ENCODE measurements around the gene LPXN.
A peak's percentile ranks its signal among the peaks of the same experiment; 100 is the strongest.

Gene LPXN

GRCh38 chr11:58524232-58525036 is 51.2 kb downstream of the LPXN start:
- DNase-seq (ENCODE audit: low spot score), result peak; percentile 69

GRCh38 chr11:58513747-58514367 is 61.8 kb downstream of the LPXN start:
- peak; percentile 26 for DNase-seq (ENCODE audit: low spot score)

- no peak for DNase-seq (ENCODE audit: low spot score)
Measured at GRCh38 chr11:58511636-58512035, 64.0 kb downstream of the LPXN start.

GRCh38 chr11:58509748-58510147 is 65.9 kb downstream of the LPXN start:
- DNase-seq (ENCODE audit: low spot score), result no peak

- DNase-seq (ENCODE audit: low spot score), result no peak
Measured at GRCh38 chr11:58508814-58509213, 66.8 kb downstream of the LPXN start.

- DNase-seq (ENCODE audit: low spot score), result no peak
Measured at GRCh38 chr11:58508005-58508404, 67.7 kb downstream of the LPXN start, which contains the start of gene OR5B21. Gene OR5B21 (minus strand): TSS chr11:58508105. CDS start chr11:58508105, 0 bp downstream.

- DNase-seq (ENCODE audit: low spot score), result no peak
Measured at GRCh38 chr11:58507355-58507754, 68.3 kb downstream of the LPXN start.

GRCh38 chr11:58506935-58507334 is 68.7 kb downstream of the LPXN start:
- DNase-seq (ENCODE audit: low spot score), result no peak

- DNase-seq (ENCODE audit: low spot score), result no peak
Measured at GRCh38 chr11:58505849-58506248, 69.8 kb downstream of the LPXN start.

GRCh38 chr11:58504232-58504631 is 71.4 kb downstream of the LPXN start:
- no peak for DNase-seq (ENCODE audit: low spot score)

GRCh38 chr11:58503361-58503856 is 72.2 kb downstream of the LPXN start:
- DNase-seq (ENCODE audit: low spot score), result no peak

- no peak for DNase-seq (ENCODE audit: low spot score)
Measured at GRCh38 chr11:58502004-58502403, 73.7 kb downstream of the LPXN start.

- peak; percentile 10 for DNase-seq (ENCODE audit: low spot score)
Measured at GRCh38 chr11:58498464-58498863, 77.2 kb downstream of the LPXN start.

GRCh38 chr11:58497951-58498350 is 77.7 kb downstream of the LPXN start:
- DNase-seq (ENCODE audit: low spot score), result no peak

GRCh38 chr11:58495906-58496305 is 79.8 kb downstream of the LPXN start:
- no peak for DNase-seq (ENCODE audit: low spot score)

GRCh38 chr11:58494101-58494500 is 81.6 kb downstream of the LPXN start:
- no peak for DNase-seq (ENCODE audit: low spot score)

GRCh38 chr11:58493676-58494075 is 82.0 kb downstream of the LPXN start:
- DNase-seq (ENCODE audit: low spot score), result no peak

- no peak for DNase-seq (ENCODE audit: low spot score)
Measured at GRCh38 chr11:58490827-58491226, 84.8 kb downstream of the LPXN start.

GRCh38 chr11:58487170-58487569 is 88.5 kb downstream of the LPXN start:
- DNase-seq (ENCODE audit: low spot score), result no peak

GRCh38 chr11:58485961-58486360 is 89.7 kb downstream of the LPXN start:
- DNase-seq (ENCODE audit: low spot score), result no peak

Data from CD4-positive, alpha-beta T cell treated with Interleukin-15 for 4 hours (primary cell).